HEK293 (cell line): ENCODE results near the gene BDH1.

ENCODE experiments used
- CTCF ChIA-PET: fragments of 350-600 bp; formaldehyde crosslinking; extraction: SDS; loops from one replicate; lab custom pipeline; 2021; ENCODE audit warnings: antibody characterized with exemption; lab: Yijun Ruan, JAX
- POLR2A ChIA-PET: fragments of 300-600 bp; formaldehyde crosslinking; extraction: SDS; loops from one replicate; lab custom pipeline; 2020; ENCODE audit warnings: antibody characterized with exemption, inconsistent platforms; lab: Yijun Ruan, JAX
- H3K27ac ChIP-seq: fragments of 200-500 bp; sonication (Bioruptor generic); 2 replicates; pipeline ENCODE4 v1.5.1; 2014; ENCODE audit warnings: low read depth, low read length, control low read depth, inconsistent platforms; ENCODE audit errors: extremely low read depth
- H3K36me3 ChIP-seq, 2 experiments: fragments of 200-500 bp in 1 of 2; sonication (Bioruptor generic) in 1 of 2; 1 replicate in 1 of 2; 2 replicates in 1 of 2; pipeline ENCODE4 v1.5.1; 2014 to 2017; ENCODE audit warnings: inconsistent platforms in 2 of 2, low read length in 2 of 2; ENCODE audit not compliant: control insufficient read depth in 2 of 2, insufficient read depth in 1 of 2
- H3K4me1 ChIP-seq: fragments of 200-500 bp; sonication (Bioruptor generic); 2 replicates; pipeline ENCODE4 v1.5.1; 2014; ENCODE audit warnings: mild to moderate bottlenecking, low read length, inconsistent platforms; ENCODE audit not compliant: control insufficient read depth, insufficient read depth
- H3K4me3 ChIP-seq: 2 replicates; pipeline ENCODE4 v1.5.1; 2011; ENCODE audit warnings: low read depth, mild to moderate bottlenecking, control low read depth, low read length, moderate library complexity
- H3K9me3 ChIP-seq: fragments of 200-500 bp; sonication (Bioruptor generic); 2 replicates; pipeline ENCODE4 v1.5.1; 2014; ENCODE audit warnings: low read depth, low read length, inconsistent platforms; ENCODE audit not compliant: control insufficient read depth, insufficient read depth
- GLI2 ChIP-seq: fragments of 450-650 bp; formaldehyde crosslinking; IDR thresholded peaks from 2 replicates; pipeline ENCODE4; 2017; ENCODE audit warnings: missing biosample characterization, missing genetic modification characterization, low read depth, borderline replicate concordance
- KLF1 ChIP-seq: fragments of 450-650 bp; formaldehyde crosslinking; IDR thresholded peaks from 2 replicates; pipeline ENCODE4 v1.5.1; 2016; ENCODE audit warnings: missing biosample characterization, missing genetic modification characterization
- ZFHX2 ChIP-seq: fragments of 450-650 bp; formaldehyde crosslinking; conservative IDR thresholded peaks from 2 replicates; pipeline ENCODE4 v1.5.1; 2016; ENCODE audit warnings: missing biosample characterization, missing genetic modification characterization
- ZIC2 ChIP-seq: fragments of 450-650 bp; formaldehyde crosslinking; IDR thresholded peaks from 2 replicates; pipeline ENCODE4 v1.5.1; 2016; ENCODE audit warnings: missing biosample characterization, missing genetic modification characterization
- ZNF132 ChIP-seq: fragments of 450-650 bp; formaldehyde crosslinking; IDR thresholded peaks from 2 replicates; pipeline ENCODE4 v1.5.1; 2017; ENCODE audit warnings: missing biosample characterization, missing genetic modification characterization, borderline replicate concordance
- ZNF18 ChIP-seq: fragments of 450-650 bp; formaldehyde crosslinking; IDR thresholded peaks from 2 replicates; pipeline ENCODE4 v1.5.1; 2016; ENCODE audit warnings: missing biosample characterization, missing genetic modification characterization
- ZNF23 ChIP-seq: fragments of 450-650 bp; formaldehyde crosslinking; IDR thresholded peaks from 2 replicates; pipeline ENCODE4 v1.5.1; 2016; ENCODE audit warnings: missing biosample characterization, missing genetic modification characterization, borderline replicate concordance
- ZNF26 ChIP-seq: fragments of 450-650 bp; formaldehyde crosslinking; IDR thresholded peaks from 2 replicates; pipeline ENCODE4 v1.5.1; 2016; ENCODE audit warnings: missing biosample characterization, missing genetic modification characterization
- ZNF280C ChIP-seq: fragments of 450-650 bp; formaldehyde crosslinking; IDR thresholded peaks from 2 replicates; pipeline ENCODE4 v1.5.1; 2016; ENCODE audit warnings: missing biosample characterization, missing genetic modification characterization
- ZNF354C ChIP-seq: fragments of 450-650 bp; formaldehyde crosslinking; IDR thresholded peaks from 2 replicates; pipeline ENCODE4 v1.5.1; 2016; ENCODE audit warnings: missing biosample characterization, missing genetic modification characterization, low read depth, borderline replicate concordance
- ZNF488 ChIP-seq: fragments of 450-650 bp; formaldehyde crosslinking; IDR thresholded peaks from 2 replicates; pipeline ENCODE4 v1.5.1; 2016; ENCODE audit warnings: missing biosample characterization, missing genetic modification characterization
- ZNF518A ChIP-seq: fragments of 450-650 bp; formaldehyde crosslinking; conservative IDR thresholded peaks from 2 replicates; pipeline ENCODE4 v1.5.1; 2016; ENCODE audit warnings: low read depth, missing biosample characterization, missing genetic modification characterization
- ZNF530 ChIP-seq: fragments of 450-650 bp; formaldehyde crosslinking; IDR thresholded peaks from 2 replicates; pipeline ENCODE4 v1.5.1; 2016; ENCODE audit warnings: low read depth, missing biosample characterization, missing genetic modification characterization
- ZNF600 ChIP-seq: fragments of 450-650 bp; formaldehyde crosslinking; IDR thresholded peaks from 2 replicates; pipeline ENCODE4 v1.5.1; 2016; ENCODE audit warnings: missing biosample characterization, missing genetic modification characterization
- ZNF623 ChIP-seq: fragments of 450-650 bp; formaldehyde crosslinking; IDR thresholded peaks from 2 replicates; pipeline ENCODE4 v1.5.1; 2016; ENCODE audit warnings: missing biosample characterization, missing genetic modification characterization
- ZNF658 ChIP-seq: fragments of 450-650 bp; formaldehyde crosslinking; IDR thresholded peaks from 2 replicates; pipeline ENCODE4; 2016; ENCODE audit warnings: missing biosample characterization, missing genetic modification characterization

BDH1 gene

GRCh38 chr3:197496746-197497125 is 59.0 kb downstream of the BDH1 start:
- CTCF ChIA-PET, result no interaction called here
- H3K4me3 ChIP-seq, result no peak overlapping the region
- no peak for TF ChIP-seq ZNF18 (tag by site-specific recombination)
- no peak for TF ChIP-seq ZFHX2 (tag by site-specific recombination)
- TF ChIP-seq ZNF132 (tag by site-specific recombination), result no peak
- no peak for TF ChIP-seq ZNF623 (tag by site-specific recombination)
- no peak for TF ChIP-seq ZNF23 (tag by site-specific recombination)
- TF ChIP-seq ZNF600 (tag by site-specific recombination), result no peak
- TF ChIP-seq ZNF280C (tag by site-specific recombination), result no peak
- TF ChIP-seq ZNF658 (tag by site-specific recombination), result no peak
- no peak for TF ChIP-seq GLI2 (tag by site-specific recombination)
- no peaks in the 10 kb centered on the region for H3K36me3 ChIP-seq
- no peaks in the 10 kb centered on the region for H3K9me3 ChIP-seq
- H3K4me1 ChIP-seq, result no peaks in the 10 kb centered on the region
- POLR2A ChIA-PET, result no interaction called here
- H3K27ac ChIP-seq, result no peak overlapping the region

GRCh38 chr3:197495999-197496745 is 59.6 kb downstream of the BDH1 start:
- no peaks in the 10 kb centered on the region for H3K4me1 ChIP-seq
- H3K4me3 ChIP-seq, result no peak overlapping the region
- ChIA-PET POLR2A (no interaction called here), CTCF (no interaction called here)
- no peak overlapping the region for H3K27ac ChIP-seq
- no peaks in the 10 kb centered on the region for H3K36me3 ChIP-seq
- H3K9me3 ChIP-seq, result no peaks in the 10 kb centered on the region
- TF ChIP-seq ZNF26 (tag by site-specific recombination), result no peak
- no peak for TF ChIP-seq ZNF518A (tag by site-specific recombination)
- TF ChIP-seq KLF1 (tag by site-specific recombination), result no peak
- no peak for TF ChIP-seq ZNF488 (tag by site-specific recombination)
- no peak for TF ChIP-seq ZNF354C
- no peak for TF ChIP-seq ZIC2 (tag by site-specific recombination)
- no peak for TF ChIP-seq ZNF530
